HepG2 (cell line): ENCODE data around the gene KCNG4. TPM values are rescaled to one million over a fixed set of nuclear protein-coding genes. Genes with fewer than 3 reads are reported as not detected.

Experiments
- CHD4 ChIP-seq: fragments of 200-600 bp; sonication (generic); IDR thresholded peaks from 2 replicates; pipeline ENCODE4 v1.7.0; 2017; ENCODE audit warnings: mild to moderate bottlenecking, low read length, borderline replicate concordance
- ESRRA ChIP-seq: sonication (generic); formaldehyde crosslinking; IDR thresholded peaks from 2 replicates; pipeline ENCODE4 v1.5.1; 2020; ENCODE audit warnings: mild to moderate bottlenecking, low read depth, missing genetic modification reagents
- HNRNPLL ChIP-seq: fragments of 200-400 bp; formaldehyde crosslinking; IDR thresholded peaks from 2 replicates; pipeline ENCODE4 v1.6.1; 2017; ENCODE audit warnings: mild to moderate bottlenecking, low read depth, low read length; ENCODE audit not compliant: poor library complexity, severe bottlenecking
- MAFG ChIP-seq: sonication (generic); formaldehyde crosslinking; IDR thresholded peaks from 2 replicates; pipeline ENCODE4 v1.5.1; 2020; ENCODE audit warnings: mild to moderate bottlenecking, missing genetic modification reagents
- MTF1 ChIP-seq: sonication (generic); formaldehyde crosslinking; IDR thresholded peaks from 2 replicates; pipeline ENCODE4 v1.5.0; 2020; ENCODE audit warnings: missing genetic modification reagents
- MYNN ChIP-seq: sonication (generic); formaldehyde crosslinking; IDR thresholded peaks from 2 replicates; pipeline ENCODE4 v1.4.0; 2020; ENCODE audit warnings: mild to moderate bottlenecking, low read depth, missing genetic modification reagents
- NR2F6 ChIP-seq, 2 experiments: IDR thresholded peaks; 2 replicates each; pipeline ENCODE4 v1.6.1; 2016; ENCODE audit warnings: antibody characterized with exemption in 1 of 2, mild to moderate bottlenecking in 1 of 2
- PHF8 ChIP-seq: sonication (generic); formaldehyde crosslinking; IDR thresholded peaks from 2 replicates; pipeline ENCODE4 v1.5.0; 2020; ENCODE audit warnings: missing genetic modification reagents
- RARA ChIP-seq: IDR thresholded peaks from 2 replicates; pipeline ENCODE4 v1.6.1; 2016; ENCODE audit warnings: missing genetic modification reagents, missing compliant biosample characterization
- SETDB1 ChIP-seq: sonication (generic); formaldehyde crosslinking; IDR thresholded peaks from 2 replicates; pipeline ENCODE4 v1.5.1; 2020; ENCODE audit warnings: missing genetic modification reagents, mild to moderate bottlenecking, borderline replicate concordance
- SIX1 ChIP-seq: sonication (generic); formaldehyde crosslinking; IDR thresholded peaks from 2 replicates; pipeline ENCODE4 v1.4.0; 2020; ENCODE audit warnings: missing genetic modification reagents, borderline replicate concordance
- SMC3 ChIP-seq: IDR thresholded peaks from 2 replicates; pipeline ENCODE4 v1.6.1; 2011; ENCODE audit warnings: low read length, improper control_type of control experiment
- ZNF451 ChIP-seq: sonication (generic); formaldehyde crosslinking; IDR thresholded peaks from 2 replicates; pipeline ENCODE4 v1.5.0; 2020; ENCODE audit warnings: mild to moderate bottlenecking, missing genetic modification reagents
- ZNF713 ChIP-seq: sonication (generic); formaldehyde crosslinking; IDR thresholded peaks from 2 replicates; pipeline ENCODE4 v1.4.0; 2020; ENCODE audit warnings: mild to moderate bottlenecking, missing genetic modification reagents
- ZNF773 ChIP-seq: sonication (generic); formaldehyde crosslinking; IDR thresholded peaks from 2 replicates; pipeline ENCODE4 v1.4.0; 2020; ENCODE audit warnings: missing genetic modification reagents, borderline replicate concordance
- polyA plus RNA-seq, 8 experiments: library from polyadenylated mRNA; depleted of rRNA in 3 of 8; stranded (reverse) in 7 of 8; unstranded in 1 of 8; fragments of >200 nt; fragmentation: Illumina TruSeq in 4 of 8; extraction: Trizol in 4 of 8; gene quantifications; 2 replicates each; pipeline versions ENCODE4 v1.2.1 to v1.2.3, GENCODE V29; 2011 to 2016; ENCODE audit warnings: low read depth in 4 of 8, missing spikeins in 1 of 8, mixed read lengths in 1 of 8; ENCODE audit not compliant: insufficient read depth in 1 of 8
- total RNA-seq, 5 experiments: library from RNA; depleted of rRNA; stranded (reverse); fragments of >200 nt; fragmentation: Illumina TruSeq; extraction: Trizol; gene quantifications; 2 replicates each; pipeline ENCODE4 v1.2.3, GENCODE V29; 2016; ENCODE audit warnings: low read depth in 1 of 5
- TF ChIP-seq, protein P1 (sequence below): sonication (generic); formaldehyde crosslinking; IDR thresholded peaks from 2 replicates; pipeline ENCODE4 v1.8.0; 2022; ENCODE audit warnings: mild to moderate bottlenecking, missing genetic modification reagents, borderline replicate concordance
- TF ChIP-seq, protein P2 (sequence below): sonication (generic); formaldehyde crosslinking; IDR thresholded peaks from 2 replicates; pipeline ENCODE4 v1.4.0; 2020; ENCODE audit warnings: missing genetic modification reagents
- TF ChIP-seq, protein P3 (sequence below): sonication (generic); formaldehyde crosslinking; IDR thresholded peaks from 2 replicates; pipeline ENCODE4 v1.4.0; 2020; ENCODE audit warnings: missing genetic modification reagents, borderline replicate concordance
- TF ChIP-seq, protein P4 (sequence below): IDR thresholded peaks from 2 replicates; pipeline ENCODE4 v1.6.1; 2016; ENCODE audit warnings: control low read depth
- TF ChIP-seq, protein P5 (sequence below): IDR thresholded peaks from 2 replicates; pipeline ENCODE4 v1.6.1; 2018; ENCODE audit warnings: missing genetic modification reagents, mild to moderate bottlenecking, missing compliant biosample characterization

The KCNG4 gene
- total and polyA plus RNA-seq, 2 of the 13 experiments (the other 11 are each of a cell fraction or from before 2014, with no cell fraction given), result not detected

DNA sequence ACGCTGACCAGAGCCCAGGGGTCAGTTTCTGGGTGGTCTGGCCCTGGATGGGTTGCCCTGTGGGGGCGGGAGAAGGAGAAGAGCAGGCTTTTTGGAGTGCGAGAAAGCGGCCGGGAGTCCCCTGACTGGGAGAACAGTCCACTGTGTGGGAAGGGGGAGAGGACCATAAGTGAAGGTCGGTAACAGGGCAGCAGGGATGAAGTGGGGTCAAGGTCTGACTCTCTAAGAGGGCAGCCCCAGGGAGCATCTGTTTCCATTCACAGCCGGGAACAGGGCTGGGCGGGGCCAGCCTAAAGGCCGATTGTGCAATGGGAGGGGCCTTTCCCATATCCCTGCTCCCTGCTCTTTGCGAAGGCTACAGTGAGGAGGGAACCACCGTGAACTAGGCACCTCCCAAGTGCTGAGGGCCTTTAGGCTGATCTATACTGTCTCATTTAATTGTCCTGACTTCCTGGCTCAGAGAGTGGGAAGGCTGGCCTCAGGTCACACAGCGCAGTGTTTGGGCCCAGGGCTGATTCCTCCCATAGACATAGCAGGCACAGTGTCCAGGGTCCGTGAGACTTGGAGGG is 44.4 kb upstream of the KCNG4 start (continued):
- TF ChIP-seq NR2F6 (IDR thresholded peaks at IDR 0.05) (peak; percentile 84), NR2F6 (CRISPR knock-in tag; IDR thresholded peaks at IDR 0.05) (peak; percentile 90), HNRNPLL (no peak), RARA (peak; percentile 72), ESRRA (CRISPR knock-in tag) (peak; percentile 75; the same call in 1 of the 2 replicates), MAFG (no peak), ZNF713 (CRISPR knock-in tag) (no peak), SMC3 (no peak), SIX1 (CRISPR knock-in tag) (no peak), SETDB1 (CRISPR knock-in tag) (no peak), ZNF451 (CRISPR knock-in tag) (no peak), ZNF773 (CRISPR knock-in tag) (no peak), MYNN (no peak), MTF1 (CRISPR knock-in tag) (no peak), CHD4 (no peak), PHF8 (CRISPR knock-in tag) (no peak)
- TF ChIP-seq, protein P1, sequence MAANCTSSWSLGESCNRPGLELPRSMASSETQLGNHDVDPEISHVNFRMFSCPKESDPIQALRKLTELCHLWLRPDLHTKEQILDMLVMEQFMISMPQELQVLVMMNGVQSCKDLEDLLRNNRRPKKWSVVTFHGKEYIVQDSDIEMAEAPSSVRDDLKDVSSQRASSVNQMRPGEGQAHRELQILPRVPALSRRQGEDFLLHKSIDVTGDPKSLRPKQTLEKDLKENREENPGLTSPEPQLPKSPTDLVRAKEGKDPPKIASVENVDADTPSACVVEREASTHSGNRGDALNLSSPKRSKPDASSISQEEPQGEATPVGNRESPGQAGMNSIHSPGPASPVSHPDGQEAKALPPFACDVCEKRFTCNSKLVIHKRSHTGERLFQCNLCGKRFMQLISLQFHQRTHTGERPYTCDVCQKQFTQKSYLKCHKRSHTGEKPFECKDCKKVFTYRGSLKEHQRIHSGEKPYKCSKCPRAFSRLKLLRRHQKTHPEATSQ (CRISPR knock-in tag), result no peak
- TF ChIP-seq, protein P2, sequence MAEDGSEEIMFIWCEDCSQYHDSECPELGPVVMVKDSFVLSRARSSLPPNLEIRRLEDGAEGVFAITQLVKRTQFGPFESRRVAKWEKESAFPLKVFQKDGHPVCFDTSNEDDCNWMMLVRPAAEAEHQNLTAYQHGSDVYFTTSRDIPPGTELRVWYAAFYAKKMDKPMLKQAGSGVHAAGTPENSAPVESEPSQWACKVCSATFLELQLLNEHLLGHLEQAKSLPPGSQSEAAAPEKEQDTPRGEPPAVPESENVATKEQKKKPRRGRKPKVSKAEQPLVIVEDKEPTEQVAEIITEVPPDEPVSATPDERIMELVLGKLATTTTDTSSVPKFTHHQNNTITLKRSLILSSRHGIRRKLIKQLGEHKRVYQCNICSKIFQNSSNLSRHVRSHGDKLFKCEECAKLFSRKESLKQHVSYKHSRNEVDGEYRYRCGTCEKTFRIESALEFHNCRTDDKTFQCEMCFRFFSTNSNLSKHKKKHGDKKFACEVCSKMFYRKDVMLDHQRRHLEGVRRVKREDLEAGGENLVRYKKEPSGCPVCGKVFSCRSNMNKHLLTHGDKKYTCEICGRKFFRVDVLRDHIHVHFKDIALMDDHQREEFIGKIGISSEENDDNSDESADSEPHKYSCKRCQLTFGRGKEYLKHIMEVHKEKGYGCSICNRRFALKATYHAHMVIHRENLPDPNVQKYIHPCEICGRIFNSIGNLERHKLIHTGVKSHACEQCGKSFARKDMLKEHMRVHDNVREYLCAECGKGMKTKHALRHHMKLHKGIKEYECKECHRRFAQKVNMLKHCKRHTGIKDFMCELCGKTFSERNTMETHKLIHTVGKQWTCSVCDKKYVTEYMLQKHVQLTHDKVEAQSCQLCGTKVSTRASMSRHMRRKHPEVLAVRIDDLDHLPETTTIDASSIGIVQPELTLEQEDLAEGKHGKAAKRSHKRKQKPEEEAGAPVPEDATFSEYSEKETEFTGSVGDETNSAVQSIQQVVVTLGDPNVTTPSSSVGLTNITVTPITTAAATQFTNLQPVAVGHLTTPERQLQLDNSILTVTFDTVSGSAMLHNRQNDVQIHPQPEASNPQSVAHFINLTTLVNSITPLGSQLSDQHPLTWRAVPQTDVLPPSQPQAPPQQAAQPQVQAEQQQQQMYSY (CRISPR knock-in tag), result no peak
- TF ChIP-seq, protein P3, sequence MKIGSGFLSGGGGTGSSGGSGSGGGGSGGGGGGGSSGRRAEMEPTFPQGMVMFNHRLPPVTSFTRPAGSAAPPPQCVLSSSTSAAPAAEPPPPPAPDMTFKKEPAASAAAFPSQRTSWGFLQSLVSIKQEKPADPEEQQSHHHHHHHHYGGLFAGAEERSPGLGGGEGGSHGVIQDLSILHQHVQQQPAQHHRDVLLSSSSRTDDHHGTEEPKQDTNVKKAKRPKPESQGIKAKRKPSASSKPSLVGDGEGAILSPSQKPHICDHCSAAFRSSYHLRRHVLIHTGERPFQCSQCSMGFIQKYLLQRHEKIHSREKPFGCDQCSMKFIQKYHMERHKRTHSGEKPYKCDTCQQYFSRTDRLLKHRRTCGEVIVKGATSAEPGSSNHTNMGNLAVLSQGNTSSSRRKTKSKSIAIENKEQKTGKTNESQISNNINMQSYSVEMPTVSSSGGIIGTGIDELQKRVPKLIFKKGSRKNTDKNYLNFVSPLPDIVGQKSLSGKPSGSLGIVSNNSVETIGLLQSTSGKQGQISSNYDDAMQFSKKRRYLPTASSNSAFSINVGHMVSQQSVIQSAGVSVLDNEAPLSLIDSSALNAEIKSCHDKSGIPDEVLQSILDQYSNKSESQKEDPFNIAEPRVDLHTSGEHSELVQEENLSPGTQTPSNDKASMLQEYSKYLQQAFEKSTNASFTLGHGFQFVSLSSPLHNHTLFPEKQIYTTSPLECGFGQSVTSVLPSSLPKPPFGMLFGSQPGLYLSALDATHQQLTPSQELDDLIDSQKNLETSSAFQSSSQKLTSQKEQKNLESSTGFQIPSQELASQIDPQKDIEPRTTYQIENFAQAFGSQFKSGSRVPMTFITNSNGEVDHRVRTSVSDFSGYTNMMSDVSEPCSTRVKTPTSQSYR (CRISPR knock-in tag), result no peak
- TF ChIP-seq, protein P4, sequence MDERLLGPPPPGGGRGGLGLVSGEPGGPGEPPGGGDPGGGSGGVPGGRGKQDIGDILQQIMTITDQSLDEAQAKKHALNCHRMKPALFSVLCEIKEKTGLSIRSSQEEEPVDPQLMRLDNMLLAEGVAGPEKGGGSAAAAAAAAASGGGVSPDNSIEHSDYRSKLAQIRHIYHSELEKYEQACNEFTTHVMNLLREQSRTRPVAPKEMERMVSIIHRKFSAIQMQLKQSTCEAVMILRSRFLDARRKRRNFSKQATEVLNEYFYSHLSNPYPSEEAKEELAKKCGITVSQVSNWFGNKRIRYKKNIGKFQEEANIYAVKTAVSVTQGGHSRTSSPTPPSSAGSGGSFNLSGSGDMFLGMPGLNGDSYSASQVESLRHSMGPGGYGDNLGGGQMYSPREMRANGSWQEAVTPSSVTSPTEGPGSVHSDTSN (CRISPR knock-in tag), result no peak
- TF ChIP-seq, protein P5, sequence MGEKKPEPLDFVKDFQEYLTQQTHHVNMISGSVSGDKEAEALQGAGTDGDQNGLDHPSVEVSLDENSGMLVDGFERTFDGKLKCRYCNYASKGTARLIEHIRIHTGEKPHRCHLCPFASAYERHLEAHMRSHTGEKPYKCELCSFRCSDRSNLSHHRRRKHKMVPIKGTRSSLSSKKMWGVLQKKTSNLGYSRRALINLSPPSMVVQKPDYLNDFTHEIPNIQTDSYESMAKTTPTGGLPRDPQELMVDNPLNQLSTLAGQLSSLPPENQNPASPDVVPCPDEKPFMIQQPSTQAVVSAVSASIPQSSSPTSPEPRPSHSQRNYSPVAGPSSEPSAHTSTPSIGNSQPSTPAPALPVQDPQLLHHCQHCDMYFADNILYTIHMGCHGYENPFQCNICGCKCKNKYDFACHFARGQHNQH (CRISPR knock-in tag), result no peak
